HG02852 (cell line): ENCODE measurements around the gene CELF4.
"Not testable (repeated sequence)": the region's sequence is repeated elsewhere in the genome, so short reads cannot be mapped to it uniquely, and the experiment has no call there.

ENCODE experiments used
- ATAC-seq: cut with Tn5 transposase; IDR thresholded peaks from one replicate; pipeline ENCODE4 v1.9.1; 2021; ENCODE audit warnings: mild to moderate bottlenecking, moderate library complexity; ENCODE audit not compliant: unreplicated experiment

The CELF4 gene

GRCh38 chr18:37473195-37473840 is 92.3 kb downstream of the CELF4 start:
- no peak for ATAC-seq

DNA sequence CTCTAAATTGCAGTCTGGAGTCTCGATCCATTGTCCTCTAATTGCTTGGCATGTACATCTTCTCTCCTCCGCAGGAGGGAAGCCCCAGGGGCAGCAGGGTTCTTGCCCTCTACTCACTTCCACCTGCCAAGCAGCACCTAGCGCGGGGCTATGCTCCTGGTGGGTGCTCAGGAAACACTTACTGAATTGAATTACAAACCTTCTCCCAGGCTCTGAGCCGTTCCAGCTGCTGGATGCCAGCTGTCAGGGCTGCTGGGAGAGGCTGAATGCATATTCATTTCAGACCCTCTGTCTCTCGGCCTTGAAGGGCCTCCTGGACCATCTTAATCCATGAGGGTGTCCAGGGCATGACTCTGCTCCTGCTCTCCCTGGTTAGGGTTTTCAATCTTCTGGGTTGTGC is 94.0 kb downstream of the CELF4 start:
- ATAC-seq, result no peak

DNA sequence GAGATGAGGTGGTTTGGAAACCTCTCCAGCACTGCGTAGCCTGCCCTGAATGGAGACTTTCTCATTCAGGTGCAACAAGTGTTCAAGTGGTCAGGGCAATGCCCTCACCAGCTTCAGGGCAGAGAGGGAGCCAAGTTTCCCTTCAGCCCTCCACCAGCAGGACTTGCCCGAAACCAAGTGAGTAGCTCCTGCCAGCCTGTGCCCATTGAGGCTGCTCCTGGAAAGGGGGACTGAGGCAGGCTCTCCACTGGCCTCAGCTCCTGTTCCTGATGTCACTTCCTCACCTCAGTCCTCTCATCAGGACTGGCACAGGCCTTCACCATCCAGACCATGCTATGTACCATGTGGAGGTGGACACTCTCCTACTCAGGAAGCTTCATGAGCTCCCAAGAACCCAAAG is 94.6 kb downstream of the CELF4 start:
- no peak for ATAC-seq

DNA sequence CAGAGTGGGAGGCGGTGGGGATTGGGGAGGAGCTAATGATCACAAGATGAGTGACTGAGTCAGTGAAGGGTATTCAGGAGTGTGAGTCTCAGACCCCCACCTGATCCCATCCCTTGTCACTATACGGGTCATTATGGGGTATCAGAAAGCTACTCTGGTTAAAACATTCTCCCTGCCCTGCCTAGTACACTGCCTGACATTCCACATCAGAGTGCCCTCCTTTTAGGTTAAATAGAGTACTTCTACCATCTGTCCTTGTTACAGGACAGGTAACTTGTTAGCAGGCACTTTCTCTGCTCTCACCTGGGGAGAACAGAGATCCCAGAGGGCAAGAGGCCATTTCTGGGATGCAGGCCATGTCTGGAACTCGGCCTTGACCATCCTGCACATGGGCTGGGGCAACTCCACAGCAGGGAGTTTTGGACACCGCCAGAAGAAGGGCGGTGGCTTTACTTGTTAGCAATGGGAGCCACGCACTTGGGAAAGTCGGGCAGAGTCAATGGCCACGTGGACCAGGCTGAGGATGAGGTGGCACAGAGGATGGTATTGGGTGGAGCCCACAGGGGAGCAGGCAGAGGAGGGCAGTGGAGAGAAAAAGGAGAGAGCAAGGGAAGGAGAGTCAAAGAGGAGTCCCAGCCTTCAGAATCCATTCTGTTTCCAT is 98.5 kb downstream of the CELF4 start:
- ATAC-seq, result no peak

DNA sequence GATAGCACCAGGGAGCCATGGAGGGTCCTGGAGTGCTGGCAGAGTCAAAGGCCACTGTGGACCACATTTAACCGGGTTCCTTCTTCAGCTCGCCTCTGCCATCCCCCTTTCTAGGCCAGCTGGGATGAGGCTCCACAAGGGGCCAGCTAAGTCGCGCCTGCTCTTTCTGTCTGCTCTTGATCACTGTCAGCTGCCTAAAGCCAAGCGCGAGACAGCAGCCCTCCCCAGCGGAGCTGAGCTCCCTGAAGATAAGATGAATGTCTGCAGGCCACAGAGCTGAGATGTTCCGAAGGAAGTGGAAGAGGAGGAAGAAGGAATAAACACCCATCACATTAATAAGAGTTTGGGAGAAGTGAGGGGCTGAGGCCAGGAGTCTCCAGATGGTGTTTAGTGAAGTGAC is 99.6 kb downstream of the CELF4 start:
- ATAC-seq, result no peak

DNA sequence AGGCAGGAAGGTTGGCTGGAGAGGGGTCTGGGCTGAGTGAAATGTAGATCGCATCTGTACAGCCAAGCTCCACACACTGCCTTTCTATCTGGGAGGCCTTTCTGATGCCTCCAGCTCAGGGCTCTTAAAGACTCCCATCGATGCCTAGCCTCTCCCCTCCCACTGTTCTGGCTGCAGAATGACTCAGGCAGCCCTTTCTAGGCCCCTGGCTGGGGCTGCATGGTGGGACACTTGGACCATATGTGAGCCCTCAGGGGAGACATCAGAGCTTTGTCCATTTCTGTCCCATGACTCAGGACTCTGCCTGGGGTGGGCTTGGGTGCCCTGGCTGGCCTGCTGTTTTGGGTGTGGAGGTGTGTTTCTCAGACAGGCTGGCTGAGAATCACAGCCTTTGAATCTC is 101.3 kb downstream of the CELF4 start:
- ATAC-seq, result no peak

GRCh38 chr18:37461329-37461728 is 104.3 kb downstream of the CELF4 start:
- not testable (repeated sequence) for ATAC-seq

DNA sequence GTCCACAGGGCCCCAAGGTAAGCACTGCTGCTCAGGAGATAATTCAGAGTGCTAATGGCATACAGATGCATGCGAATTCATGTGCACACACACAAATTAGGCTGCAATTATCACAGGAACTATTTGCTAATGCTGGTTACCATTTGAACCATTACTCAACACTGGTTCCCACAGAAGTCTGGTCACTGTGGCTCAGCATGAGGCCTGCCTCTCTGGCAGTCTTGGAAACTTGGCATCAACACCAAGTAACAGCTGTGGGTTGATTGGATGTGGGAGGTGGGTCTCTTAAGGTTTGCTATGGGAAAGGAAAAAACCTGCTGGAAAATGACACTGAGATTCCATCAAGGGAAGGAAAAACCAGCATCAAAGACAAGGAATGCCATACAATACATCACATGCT is 105.0 kb downstream of the CELF4 start:
- no peak for ATAC-seq

GRCh38 chr18:37458697-37459096 is 106.9 kb downstream of the CELF4 start:
- no peak for ATAC-seq

DNA sequence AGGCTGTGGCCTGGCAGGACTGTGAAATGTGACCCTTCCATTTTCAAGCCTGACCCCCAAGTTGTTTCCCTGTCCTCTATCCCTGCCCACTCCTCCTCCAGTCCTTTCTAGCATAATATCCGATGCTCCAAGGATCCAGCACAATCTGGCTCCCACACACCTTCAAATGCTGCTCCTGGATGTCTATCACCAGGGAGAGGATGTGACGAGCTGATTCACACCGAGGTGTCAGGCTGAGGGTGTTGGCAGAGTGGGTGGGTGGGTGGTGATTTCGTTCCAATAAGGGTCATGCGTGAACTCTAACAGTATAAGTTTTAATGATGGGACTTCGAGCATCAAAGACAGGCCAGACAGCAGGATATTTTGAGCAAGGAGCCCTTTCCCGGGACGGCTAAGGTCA is 107.8 kb downstream of the CELF4 start:
- ATAC-seq, result no peak

DNA sequence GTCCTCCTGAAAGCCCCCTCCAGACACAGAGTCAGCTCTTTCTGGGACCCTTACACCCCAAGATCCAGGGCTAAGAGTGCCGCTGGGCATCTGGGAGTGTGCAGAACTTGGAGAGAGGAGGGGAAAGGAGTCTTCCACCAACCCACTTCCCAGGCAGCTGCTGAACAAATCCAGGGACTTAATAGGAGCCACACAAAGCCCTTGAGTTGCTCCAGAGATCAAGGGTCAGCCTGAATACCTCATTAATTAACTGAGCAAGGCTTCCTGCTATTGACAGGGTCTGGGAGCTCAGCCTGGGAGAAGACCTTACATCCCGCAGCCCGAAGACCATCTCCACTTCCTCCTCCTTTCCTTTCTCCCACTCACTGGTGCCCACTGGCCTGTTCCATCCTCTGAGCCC is 108.3 kb downstream of the CELF4 start:
- ATAC-seq, result no peak

DNA sequence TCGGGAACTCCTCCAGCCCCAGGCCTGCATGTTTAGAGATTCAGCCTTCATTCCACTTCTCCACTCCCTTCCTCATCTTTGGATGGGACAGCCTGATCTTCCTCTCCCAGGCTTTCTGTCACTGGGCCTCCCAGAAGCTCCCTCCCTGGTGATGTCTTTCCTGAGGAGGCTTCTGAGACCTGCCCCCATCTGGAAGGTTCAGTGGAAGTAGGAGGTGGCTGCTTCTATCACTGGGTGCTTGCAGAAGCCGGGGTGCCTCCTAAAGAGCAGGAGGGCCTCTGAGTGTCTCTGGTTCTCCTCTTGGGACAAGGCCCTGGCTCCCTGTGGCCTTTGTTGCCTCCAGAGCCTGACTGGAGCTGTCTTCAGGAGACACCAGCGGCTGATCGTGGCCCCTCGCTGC is 108.7 kb downstream of the CELF4 start:
- ATAC-seq, result no peak

DNA sequence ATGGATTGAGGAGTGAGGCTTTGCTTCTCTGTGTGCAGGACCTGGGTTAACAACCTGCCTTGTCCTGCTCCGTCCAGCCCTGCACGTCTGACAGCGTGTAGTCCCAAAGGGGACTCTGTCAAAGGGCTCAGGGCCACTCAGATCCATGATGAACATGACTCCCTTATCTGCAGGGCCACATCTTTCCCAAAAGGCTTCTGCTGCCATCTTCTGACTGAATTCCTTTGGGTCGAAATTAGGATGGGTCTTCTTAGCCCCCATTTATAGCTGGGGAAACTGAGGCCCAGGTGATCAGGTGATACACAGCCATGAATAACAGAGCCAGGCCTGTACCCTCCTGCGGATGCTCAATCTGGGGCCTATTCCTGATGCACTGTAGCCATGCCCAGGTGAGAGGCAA is 109.2 kb downstream of the CELF4 start:
- no peak for ATAC-seq

- ATAC-seq, result no peak
These were observed 111.8 kb downstream of the CELF4 start for GRCh38 chr18:37453752-37454151.

DNA sequence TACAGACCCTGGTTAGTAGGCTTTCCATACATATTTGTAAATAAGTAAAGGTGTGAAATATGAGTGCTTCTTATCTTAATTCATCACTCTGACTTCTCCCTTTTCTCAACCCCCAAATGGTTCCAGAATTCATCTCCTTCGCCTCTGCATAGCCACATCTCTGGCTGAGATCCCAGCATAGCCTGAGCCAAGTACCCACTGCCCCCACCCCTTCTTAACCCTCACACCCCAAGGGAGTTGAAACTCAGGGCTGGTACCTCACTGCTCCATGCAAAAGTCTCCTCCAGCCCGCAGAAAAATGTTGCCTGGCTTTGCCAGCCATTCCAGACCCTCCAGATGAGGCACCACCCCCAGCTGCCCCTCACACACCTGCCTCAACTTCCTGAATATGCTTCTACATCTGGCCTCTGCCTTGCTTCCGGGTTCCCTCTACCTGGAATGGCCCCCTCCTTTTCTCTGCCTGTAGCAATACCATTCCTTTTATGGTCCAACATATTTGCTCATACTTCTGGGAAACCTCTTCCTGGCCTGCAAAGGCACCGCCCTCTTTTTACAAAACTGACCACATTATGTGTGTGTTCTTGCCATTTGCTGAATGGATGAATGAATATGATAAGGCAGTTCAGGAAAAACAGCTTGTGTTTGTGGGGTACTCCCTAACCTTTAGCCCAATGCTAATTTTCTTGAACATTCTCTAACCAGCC is 112.8 kb downstream of the CELF4 start:
- ATAC-seq, result no peak

DNA sequence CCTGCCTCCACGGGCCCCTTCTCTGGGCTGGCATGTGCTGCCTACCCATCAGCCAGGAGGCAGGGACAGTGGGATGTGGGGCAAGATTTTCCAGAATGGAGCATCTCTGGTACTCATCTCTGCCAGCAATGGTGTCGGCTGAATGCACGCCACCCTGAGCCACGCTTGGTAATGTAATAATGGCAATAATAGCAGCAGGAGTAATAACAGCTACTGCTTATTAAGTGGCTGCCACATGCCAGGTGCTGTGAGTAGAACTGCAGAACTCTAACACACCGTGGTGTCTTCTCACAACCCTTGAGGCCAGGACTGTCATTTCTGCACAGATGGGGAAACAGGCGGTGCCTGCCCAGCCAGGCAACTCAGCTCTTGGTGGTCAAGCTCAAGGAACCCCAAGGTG is 113.6 kb downstream of the CELF4 start:
- ATAC-seq, result no peak

- no peak for ATAC-seq
These were observed 114.3 kb downstream of the CELF4 start for GRCh38 chr18:37451239-37451825.

- ATAC-seq, result no peak
These were observed 115.0 kb downstream of the CELF4 start for GRCh38 chr18:37450434-37451132.

DNA sequence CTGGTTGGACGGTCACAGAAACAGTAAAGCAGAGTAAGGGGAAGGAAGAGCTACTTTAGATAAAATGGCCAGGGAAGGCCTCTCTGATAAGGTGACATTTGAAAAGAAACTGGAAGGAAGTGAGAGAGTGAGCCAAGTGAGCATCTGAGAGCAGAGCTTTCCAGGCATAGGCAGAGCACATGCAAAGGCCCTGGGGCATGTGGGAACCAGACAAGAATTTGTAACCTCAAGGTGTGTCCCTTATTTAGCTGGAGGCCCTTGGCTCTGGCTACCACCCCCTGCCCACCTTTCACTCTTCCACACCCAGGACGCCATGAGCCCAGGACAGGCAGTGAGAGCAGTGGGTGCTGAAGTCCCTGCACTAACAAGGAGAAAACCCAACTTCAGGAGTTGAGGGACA is 116.0 kb downstream of the CELF4 start:
- no peak for ATAC-seq

GRCh38 chr18:37448946-37449345 is 116.7 kb downstream of the CELF4 start:
- no peak for ATAC-seq
